Epidermal melanocyte (primary cell): ENCODE data around the gene LYST.
"Not testable (repeated sequence)": the region's sequence is repeated elsewhere in the genome, so short reads cannot be mapped to it uniquely, and the experiment has no call there.

Experiments used
- DNase-seq: peaks from one replicate; pipeline ENCODE4 v3.0.0; 2011; ENCODE audit warnings: low spot score; ENCODE audit not compliant: insufficient read length

LYST gene

GRCh38 chr1:235859789-235860188, 6.9 kb downstream of the LYST start:
- no peak for DNase-seq

GRCh38 chr1:235858766-235859165, 7.9 kb downstream of the LYST start:
- no peak for DNase-seq

GRCh38 chr1:235857756-235858155, 8.9 kb downstream of the LYST start:
- DNase-seq, result no peak

- no peak for DNase-seq
Measured at GRCh38 chr1:235855811-235856429, 10.8 kb downstream of the LYST start.

GRCh38 chr1:235854347-235854746, 12.4 kb downstream of the LYST start:
- no peak for DNase-seq

GRCh38 chr1:235853653-235854052, 13.1 kb downstream of the LYST start:
- DNase-seq, result no peak

- no peak for DNase-seq
Measured at GRCh38 chr1:235852887-235853286, 13.8 kb downstream of the LYST start.

GRCh38 chr1:235851939-235852338, 14.8 kb downstream of the LYST start:
- no peak for DNase-seq

GRCh38 chr1:235848251-235848650, 18.5 kb downstream of the LYST start:
- DNase-seq, result not testable (repeated sequence)

GRCh38 chr1:235845656-235846107, 21.0 kb downstream of the LYST start:
- not testable (repeated sequence) for DNase-seq

- DNase-seq, result no peak
Measured at GRCh38 chr1:235844776-235845175, 21.9 kb downstream of the LYST start.

- no peak for DNase-seq
Measured at GRCh38 chr1:235843461-235843961, 23.2 kb downstream of the LYST start.

GRCh38 chr1:235841938-235842545, 24.7 kb downstream of the LYST start:
- DNase-seq, result no peak

GRCh38 chr1:235838021-235838420, 28.7 kb downstream of the LYST start:
- no peak for DNase-seq

- no peak for DNase-seq
Measured at GRCh38 chr1:235835226-235835625, 31.5 kb downstream of the LYST start.

- no peak for DNase-seq
Measured at GRCh38 chr1:235834620-235835019, 32.1 kb downstream of the LYST start.

- no peak for DNase-seq
Measured at GRCh38 chr1:235832011-235832410, 34.7 kb downstream of the LYST start.

- no peak for DNase-seq
Measured at GRCh38 chr1:235831148-235831547, 35.6 kb downstream of the LYST start.

- DNase-seq, result no peak
Measured at GRCh38 chr1:235826102-235826854, 40.4 kb downstream of the LYST start.

GRCh38 chr1:235825229-235825628, 41.5 kb downstream of the LYST start:
- no peak for DNase-seq

GRCh38 chr1:235823684-235824083, 43.0 kb downstream of the LYST start:
- DNase-seq, result no peak

- DNase-seq, result no peak
Measured at GRCh38 chr1:235822685-235823084, 44.0 kb downstream of the LYST start.
